K562 (cell line): Measurements from ENCODE around the gene RCC2. TPM values are rescaled to one million over a fixed set of nuclear protein-coding genes. Genes with fewer than 3 reads are reported as not detected.

ENCODE experiments used
- BACH1 ChIP-seq: fragments of 200-800 bp; sonication (Bioruptor generic); IDR thresholded peaks from 2 replicates; pipeline ENCODE4 v1.6.1; 2016; ENCODE audit warnings: missing genetic modification characterization, missing compliant biosample characterization
- DMBX1 ChIP-seq: fragments of 250-450 bp; sonication (Bioruptor Pico); IDR thresholded peaks from 2 replicates; pipeline ENCODE4 v1.8.0; 2022; ENCODE audit warnings: inconsistent platforms, mild to moderate bottlenecking, moderate library complexity, borderline replicate concordance
- EHMT2 ChIP-seq: fragments of 450-650 bp; IDR thresholded peaks from 2 replicates; pipeline ENCODE4 v1.6.1; 2018; ENCODE audit warnings: antibody characterized with exemption
- FOXA1 ChIP-seq: fragments of 450-650 bp; IDR thresholded peaks from 2 replicates; pipeline ENCODE4 v1.6.1; 2016; ENCODE audit warnings: mild to moderate bottlenecking, borderline replicate concordance
- HDAC1 ChIP-seq, 2 experiments: fragments of 450-650 bp; IDR thresholded peaks; 2 replicates each; pipeline ENCODE4 v1.6.1; 2016 to 2017; ENCODE audit warnings: inconsistent platforms in 1 of 2, mild to moderate bottlenecking in 1 of 2, moderate library complexity in 1 of 2
- ID3 ChIP-seq, 2 experiments: fragments of 250-450 bp in 1 of 2; fragments of 450-650 bp in 1 of 2; sonication (Bioruptor Pico) in 1 of 2; IDR thresholded peaks; 2 replicates each; pipeline versions ENCODE4 v1.6.1 to v1.8.0; 2016 to 2021; ENCODE audit warnings: mild to moderate bottlenecking in 2 of 2, moderate library complexity in 2 of 2, missing compliant biosample characterization in 1 of 2, missing genetic modification characterization in 1 of 2
- IFI16 ChIP-seq: fragments of 250-450 bp; sonication (Bioruptor Pico); IDR thresholded peaks from 2 replicates; pipeline ENCODE4 v2.1.2; 2022; ENCODE audit warnings: mild to moderate bottlenecking, inconsistent platforms
- MEF2A ChIP-seq: IDR thresholded peaks from 2 replicates; pipeline ENCODE4 v1.6.1; 2011; ENCODE audit warnings: low read depth, mild to moderate bottlenecking, low read length, moderate library complexity; ENCODE audit not compliant: control insufficient read depth
- NR2F6 ChIP-seq: fragments of 450-650 bp; formaldehyde crosslinking; IDR thresholded peaks from 2 replicates; pipeline ENCODE4 v1.4.0; 2020; ENCODE audit warnings: mild to moderate bottlenecking
- POLR2B ChIP-seq: fragments of 450-650 bp; IDR thresholded peaks from 2 replicates; pipeline ENCODE4 v1.6.1; 2018; ENCODE audit warnings: low read depth; ENCODE audit not compliant: partially characterized antibody
- RFX5 ChIP-seq: IDR thresholded peaks from 2 replicates; pipeline ENCODE4 v1.6.1; 2011; ENCODE audit warnings: low read depth, mild to moderate bottlenecking, improper control_type of control experiment, low read length
- RHOXF2B ChIP-seq: fragments of 250-450 bp; sonication (Bioruptor Pico); conservative IDR thresholded peaks from 2 replicates; pipeline ENCODE4 v1.5.1; 2021
- SMARCE1 ChIP-seq: fragments of 450-650 bp; IDR thresholded peaks from 2 replicates; pipeline ENCODE4 v1.7.1; 2016; ENCODE audit warnings: mild to moderate bottlenecking
- SP1 ChIP-seq: sonication (generic); formaldehyde crosslinking; IDR thresholded peaks from 2 replicates; pipeline ENCODE4 v1.8.1; 2022; ENCODE audit warnings: mild to moderate bottlenecking, missing genetic modification reagents
- XRCC3 ChIP-seq: fragments of 450-650 bp; IDR thresholded peaks from 2 replicates; pipeline ENCODE4 v1.6.1; 2017; ENCODE audit warnings: mild to moderate bottlenecking, moderate library complexity
- ZNF212 ChIP-seq: fragments of 450-650 bp; formaldehyde crosslinking; IDR thresholded peaks from 2 replicates; pipeline ENCODE4 v1.4.0; 2020; ENCODE audit warnings: mild to moderate bottlenecking
- ZNF445 ChIP-seq: fragments of 250-450 bp; sonication (Bioruptor Pico); IDR thresholded peaks from 2 replicates; pipeline ENCODE4 v1.4.0; 2020; ENCODE audit warnings: low read depth, mild to moderate bottlenecking, moderate library complexity
- ZNF707 ChIP-seq: fragments of 250-450 bp; sonication (Bioruptor Pico); conservative IDR thresholded peaks from 2 replicates; pipeline ENCODE4 v1.8.0; 2022; ENCODE audit warnings: inconsistent platforms, mild to moderate bottlenecking, moderate library complexity
- polyA plus RNA-seq, 8 experiments: library from polyadenylated mRNA; depleted of rRNA in 4 of 8; stranded (reverse) in 5 of 8; unstranded in 3 of 8; fragments of >200 nt; fragmentation: Nextera tagmentation in 2 of 8; fragmentation: Illumina TruSeq in 1 of 8; extraction: Ambion mirVana in 2 of 8; extraction: Trizol in 1 of 8; gene quantifications; 2 replicates each; pipeline versions ENCODE4 v1.2.1 to v1.2.3, GENCODE V29; 2011 to 2014; ENCODE audit warnings: inconsistent platforms in 1 of 8, missing spikeins in 1 of 8
- total RNA-seq, 7 experiments: library from RNA; depleted of rRNA in 6 of 7; stranded (reverse); fragments of >200 nt in 6 of 7; fragmentation: Illumina TruSeq in 2 of 7; extraction: Trizol in 2 of 7; gene quantifications; 2 replicates each; pipeline versions ENCODE4 v1.2.1 to v1.2.3, GENCODE V29; 2011 to 2021; ENCODE audit warnings: low replicate concordance in 1 of 7
- TF ChIP-seq, protein P1 (sequence below), 2 experiments: IDR thresholded peaks; 2 replicates each; pipeline ENCODE4 v1.6.1; 2012; ENCODE audit warnings: improper control_type of control experiment in 2 of 2, low read depth in 2 of 2, low read length in 2 of 2, borderline replicate concordance in 1 of 2
- TF ChIP-seq, protein P2 (sequence below): fragments of 250-450 bp; sonication (Bioruptor Pico); IDR thresholded peaks from 2 replicates; pipeline ENCODE4 v1.8.0; 2021; ENCODE audit warnings: borderline replicate concordance, mild to moderate bottlenecking, moderate library complexity; ENCODE audit not compliant: poor library complexity, severe bottlenecking

Gene RCC2
- total and polyA plus RNA-seq, 9 of the 15 experiments (the other 6 are each of a cell fraction or from before 2014, with no cell fraction given): 31.8 to 292 (median 116) TPM

- peak; percentile 100 for TF ChIP-seq IFI16 (CRISPR knock-in tag)
- no peak for TF ChIP-seq RFX5
- TF ChIP-seq DMBX1 (CRISPR knock-in tag): peak; percentile 100
- peak; percentile 97 for TF ChIP-seq ZNF212
- TF ChIP-seq SMARCE1: peak; percentile 73; the same call in 1 of the 2 replicates
- TF ChIP-seq FOXA1: no peak
- TF ChIP-seq RHOXF2B (CRISPR knock-in tag): peak; percentile 96
- TF ChIP-seq HDAC1 (IDR thresholded peaks at IDR 0.05): peak in 1 of 2 experiments; percentile 46; a peak in 1 of 4 replicates
- no peak for TF ChIP-seq EHMT2
- TF ChIP-seq ZNF707 (CRISPR knock-in tag): peak; percentile 85
- TF ChIP-seq POLR2B: no peak
- peak; percentile 98 for TF ChIP-seq ZNF445 (CRISPR knock-in tag)
- peak; percentile 92 for TF ChIP-seq MEF2A
- TF ChIP-seq, protein P1, sequence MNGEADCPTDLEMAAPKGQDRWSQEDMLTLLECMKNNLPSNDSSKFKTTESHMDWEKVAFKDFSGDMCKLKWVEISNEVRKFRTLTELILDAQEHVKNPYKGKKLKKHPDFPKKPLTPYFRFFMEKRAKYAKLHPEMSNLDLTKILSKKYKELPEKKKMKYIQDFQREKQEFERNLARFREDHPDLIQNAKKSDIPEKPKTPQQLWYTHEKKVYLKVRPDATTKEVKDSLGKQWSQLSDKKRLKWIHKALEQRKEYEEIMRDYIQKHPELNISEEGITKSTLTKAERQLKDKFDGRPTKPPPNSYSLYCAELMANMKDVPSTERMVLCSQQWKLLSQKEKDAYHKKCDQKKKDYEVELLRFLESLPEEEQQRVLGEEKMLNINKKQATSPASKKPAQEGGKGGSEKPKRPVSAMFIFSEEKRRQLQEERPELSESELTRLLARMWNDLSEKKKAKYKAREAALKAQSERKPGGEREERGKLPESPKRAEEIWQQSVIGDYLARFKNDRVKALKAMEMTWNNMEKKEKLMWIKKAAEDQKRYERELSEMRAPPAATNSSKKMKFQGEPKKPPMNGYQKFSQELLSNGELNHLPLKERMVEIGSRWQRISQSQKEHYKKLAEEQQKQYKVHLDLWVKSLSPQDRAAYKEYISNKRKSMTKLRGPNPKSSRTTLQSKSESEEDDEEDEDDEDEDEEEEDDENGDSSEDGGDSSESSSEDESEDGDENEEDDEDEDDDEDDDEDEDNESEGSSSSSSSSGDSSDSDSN (IDR thresholded peaks at IDR 0.05; ENCODE audit: borderline replicate concordance in 1 of 2, low read depth in 2 of 2, low read length in 2 of 2): no peak
- no peak for TF ChIP-seq SP1 (CRISPR knock-in tag)
- TF ChIP-seq NR2F6 (CRISPR knock-in tag): peak; percentile 95
- TF ChIP-seq ID3 (CRISPR knock-in tag; IDR thresholded peaks at IDR 0.05): peak; percentile 98
- peak; percentile 100 for TF ChIP-seq ID3 (tag; IDR thresholded peaks at IDR 0.05)
- TF ChIP-seq BACH1 (tag): peak; percentile 94; the same call in 1 of the 2 replicates
- TF ChIP-seq XRCC3: no peak
- TF ChIP-seq, protein P2, sequence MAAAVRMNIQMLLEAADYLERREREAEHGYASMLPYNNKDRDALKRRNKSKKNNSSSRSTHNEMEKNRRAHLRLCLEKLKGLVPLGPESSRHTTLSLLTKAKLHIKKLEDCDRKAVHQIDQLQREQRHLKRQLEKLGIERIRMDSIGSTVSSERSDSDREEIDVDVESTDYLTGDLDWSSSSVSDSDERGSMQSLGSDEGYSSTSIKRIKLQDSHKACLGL (CRISPR knock-in tag): peak; percentile 96
Measured at GRCh38 chr1:17360272-17360956, 79.1 kb downstream of the RCC2 start (continued).
